MM.1S (cell line): ENCODE measurements around the gene SLC9B1.

ENCODE experiments used
- DNase-seq: peaks from one replicate; pipeline ENCODE4 v3.0.0-alpha.2; 2015
- H2AFZ ChIP-seq: fragments of 300-600 bp; sonication (generic); 2 replicates; pipeline ENCODE4 v1.6.0; 2016; ENCODE audit warnings: antibody characterized with exemption, low read length
- H3F3A ChIP-seq: fragments of 300-600 bp; sonication (generic); 2 replicates; pipeline ENCODE4 v1.6.1; 2016; ENCODE audit warnings: mild to moderate bottlenecking, antibody characterized with exemption, low read length, moderate library complexity, mixed read lengths; ENCODE audit not compliant: insufficient read depth
- H3K27ac ChIP-seq: fragments of 300-600 bp; sonication (generic); 2 replicates; pipeline ENCODE4 v1.5.1; 2016; ENCODE audit warnings: mild to moderate bottlenecking, low read length
- H3K27me3 ChIP-seq: fragments of 300-600 bp; sonication (generic); replicated peaks from 2 replicates; pipeline ENCODE4 v1.6.0; 2016; ENCODE audit warnings: low read length; ENCODE audit not compliant: insufficient read depth
- H3K36me3 ChIP-seq: fragments of 300-600 bp; sonication (generic); replicated peaks from 2 replicates; pipeline ENCODE4 v1.6.1; 2016; ENCODE audit warnings: mild to moderate bottlenecking, low read length, mixed read lengths; ENCODE audit not compliant: insufficient read depth
- H3K4me1 ChIP-seq: fragments of 300-600 bp; sonication (generic); 2 replicates; pipeline ENCODE4 v1.6.1; 2016; ENCODE audit warnings: low read length, mixed read lengths
- H3K4me2 ChIP-seq: fragments of 300-600 bp; sonication (generic); 2 replicates; pipeline ENCODE4 v1.6.0; 2016; ENCODE audit warnings: low read depth, low read length
- H3K4me3 ChIP-seq: fragments of 300-600 bp; sonication (generic); 2 replicates; pipeline ENCODE4 v1.5.1; 2016; ENCODE audit warnings: low read length, mixed read lengths
- H3K79me2 ChIP-seq: fragments of 300-600 bp; sonication (generic); 2 replicates; pipeline ENCODE4 v1.6.1; 2016; ENCODE audit warnings: mixed run types, low read length, mixed read lengths
- H3K9ac ChIP-seq: fragments of 300-600 bp; sonication (generic); 2 replicates; pipeline ENCODE4 v1.6.1; 2016; ENCODE audit warnings: low read length, mixed read lengths
- H3K9me2 ChIP-seq: fragments of 300-600 bp; sonication (generic); replicated peaks from 2 replicates; pipeline ENCODE4 v1.6.1; 2016; ENCODE audit warnings: mild to moderate bottlenecking, low read length, mixed read lengths; ENCODE audit not compliant: insufficient read depth
- H3K9me3 ChIP-seq: fragments of 300-600 bp; sonication (generic); replicated peaks from 2 replicates; pipeline ENCODE4 v1.6.1; 2016; ENCODE audit warnings: mild to moderate bottlenecking, low read length, mixed read lengths; ENCODE audit not compliant: insufficient read depth
- H4K20me1 ChIP-seq: fragments of 300-600 bp; sonication (generic); 2 replicates; pipeline ENCODE4 v1.6.1; 2016; ENCODE audit warnings: mild to moderate bottlenecking, low read length, moderate library complexity, mixed read lengths; ENCODE audit not compliant: insufficient read depth
- EZH2 ChIP-seq: fragments of 300-600 bp; sonication (generic); optimal IDR thresholded peaks from 2 replicates; pipeline ENCODE3; 2017; ENCODE audit warnings: low read depth, mild to moderate bottlenecking, antibody characterized with exemption, low read length, mixed read lengths
- EZH2phosphoT487 ChIP-seq: fragments of 300-600 bp; sonication (generic); IDR thresholded peaks from 2 replicates; pipeline ENCODE4 v1.6.1; 2018; ENCODE audit warnings: antibody characterized with exemption, low read length
- TF ChIP-seq, protein P1 (sequence below): fragments of 300-600 bp; sonication (generic); IDR thresholded peaks from 2 replicates; pipeline ENCODE4 v1.5.1; 2016; ENCODE audit warnings: antibody characterized with exemption, low read length, mixed read lengths

Gene SLC9B1

DNA sequence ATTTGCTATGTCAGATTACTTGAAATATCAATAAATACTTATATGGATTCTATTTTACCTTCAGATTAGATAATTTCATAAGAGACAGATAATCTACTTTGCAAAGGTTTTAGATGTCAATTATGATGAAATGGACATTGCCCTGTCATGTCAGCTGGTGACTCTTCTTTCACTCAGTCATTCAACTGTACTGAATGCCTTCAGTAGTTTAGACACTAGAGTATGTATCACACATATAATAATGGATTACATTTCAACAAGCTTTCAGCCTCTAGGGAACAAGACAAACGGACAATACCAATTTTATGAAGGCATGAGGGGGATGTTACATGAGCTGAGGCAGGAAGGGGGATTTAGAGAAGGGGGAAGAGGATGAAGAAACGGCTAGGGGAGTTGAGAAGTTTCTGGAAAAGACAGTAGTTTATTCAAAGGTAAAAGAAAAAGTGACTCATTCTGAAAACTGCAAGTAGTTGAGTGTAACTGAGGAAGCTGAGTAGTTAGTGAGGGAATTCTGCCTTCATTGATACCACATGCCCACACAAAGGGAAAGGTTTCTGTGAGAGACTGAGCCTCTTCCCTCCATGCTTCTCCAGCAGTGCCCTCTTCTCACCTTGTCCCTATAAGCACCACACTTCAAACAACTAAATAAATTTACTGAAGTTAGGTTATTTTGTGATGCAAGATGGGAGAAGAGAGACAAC lies 31.4 kb upstream of the SLC9B1 start:
- no peak overlapping the region for H3K4me2 ChIP-seq
- H4K20me1 ChIP-seq = no peaks in the 10 kb centered on the region
- DNase-seq = no peak
- no peaks in the 10 kb centered on the region for H3F3A ChIP-seq
- no peaks in the 10 kb centered on the region for H3K27me3 ChIP-seq
- H3K4me3 ChIP-seq = no peak overlapping the region
- H3K36me3 ChIP-seq = 0 out of 2 replicates have a peak, but pooled peaks cover 3% of the 10 kb centered on the region
- H3K27ac ChIP-seq = no peak overlapping the region
- no peak overlapping the region for H2AFZ ChIP-seq
- H3K4me1 ChIP-seq = no peaks in the 10 kb centered on the region
- no peaks in the 10 kb centered on the region for H3K9me2 ChIP-seq
- H3K9ac ChIP-seq = no peak overlapping the region
- TF ChIP-seq, protein P1, sequence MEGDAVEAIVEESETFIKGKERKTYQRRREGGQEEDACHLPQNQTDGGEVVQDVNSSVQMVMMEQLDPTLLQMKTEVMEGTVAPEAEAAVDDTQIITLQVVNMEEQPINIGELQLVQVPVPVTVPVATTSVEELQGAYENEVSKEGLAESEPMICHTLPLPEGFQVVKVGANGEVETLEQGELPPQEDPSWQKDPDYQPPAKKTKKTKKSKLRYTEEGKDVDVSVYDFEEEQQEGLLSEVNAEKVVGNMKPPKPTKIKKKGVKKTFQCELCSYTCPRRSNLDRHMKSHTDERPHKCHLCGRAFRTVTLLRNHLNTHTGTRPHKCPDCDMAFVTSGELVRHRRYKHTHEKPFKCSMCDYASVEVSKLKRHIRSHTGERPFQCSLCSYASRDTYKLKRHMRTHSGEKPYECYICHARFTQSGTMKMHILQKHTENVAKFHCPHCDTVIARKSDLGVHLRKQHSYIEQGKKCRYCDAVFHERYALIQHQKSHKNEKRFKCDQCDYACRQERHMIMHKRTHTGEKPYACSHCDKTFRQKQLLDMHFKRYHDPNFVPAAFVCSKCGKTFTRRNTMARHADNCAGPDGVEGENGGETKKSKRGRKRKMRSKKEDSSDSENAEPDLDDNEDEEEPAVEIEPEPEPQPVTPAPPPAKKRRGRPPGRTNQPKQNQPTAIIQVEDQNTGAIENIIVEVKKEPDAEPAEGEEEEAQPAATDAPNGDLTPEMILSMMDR = no peak
- TF ChIP-seq EZH2 (no peak), EZH2phosphoT487 (no peak)
- no peaks in the 10 kb centered on the region for H3K79me2 ChIP-seq
- no peaks in the 10 kb centered on the region for H3K9me3 ChIP-seq

DNA sequence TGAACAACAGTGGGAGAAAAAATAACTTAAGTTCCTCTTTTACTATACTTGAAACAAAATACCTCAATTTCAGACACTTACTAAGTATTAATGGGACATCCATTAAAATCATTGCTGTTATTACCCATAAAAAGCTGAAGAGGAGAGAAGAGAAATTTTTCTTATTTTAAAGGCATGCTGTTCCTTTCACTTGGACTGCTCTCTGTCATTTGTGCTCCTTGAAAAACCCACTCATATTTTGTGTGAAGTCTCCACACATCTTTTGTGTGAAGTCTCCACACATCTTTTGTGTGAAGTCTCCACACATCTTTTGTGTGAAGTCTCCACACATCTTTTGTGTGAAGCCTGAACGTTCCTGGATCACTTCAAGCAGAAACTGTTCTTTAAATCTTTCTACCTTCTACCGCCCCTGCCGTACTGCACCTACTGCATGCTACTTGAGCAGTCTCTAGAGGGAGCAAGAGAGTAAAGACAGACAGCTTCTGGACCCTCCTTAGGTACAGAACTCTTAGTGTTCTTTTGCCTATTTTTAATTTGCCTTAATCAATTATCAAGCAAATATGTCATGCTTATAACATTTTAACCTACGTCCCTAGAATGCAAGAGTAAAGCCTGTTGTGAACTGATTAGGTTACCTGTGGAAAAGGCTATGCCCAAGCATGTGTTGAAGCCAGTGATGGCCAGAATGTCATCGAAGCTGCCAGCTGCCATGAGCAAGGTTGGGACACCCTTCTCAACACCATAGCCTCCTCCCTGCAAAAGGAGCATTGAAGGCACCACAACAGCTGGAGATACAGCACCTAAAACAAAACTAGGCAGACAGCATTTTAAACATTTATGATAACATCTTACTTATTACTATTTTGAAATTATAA lies 27.1 kb upstream of the SLC9B1 start:
- H3K27me3 ChIP-seq = no peaks in the 10 kb centered on the region
- H3K4me3 ChIP-seq = no peak overlapping the region
- no peaks in the 10 kb centered on the region for H3K9me2 ChIP-seq
- no peak overlapping the region for H3K27ac ChIP-seq
- no peak overlapping the region for H3K9ac ChIP-seq
- 0 out of 2 replicates have a peak, but pooled peaks cover 3% of the 10 kb centered on the region for H3K36me3 ChIP-seq
- TF ChIP-seq EZH2phosphoT487 (no peak), EZH2 (no peak)
- TF ChIP-seq, protein P1 = peak; percentile 80
- H3K9me3 ChIP-seq = no peaks in the 10 kb centered on the region
- H2AFZ ChIP-seq = no peak overlapping the region
- no peaks in the 10 kb centered on the region for H3F3A ChIP-seq
- H3K4me1 ChIP-seq = no peaks in the 10 kb centered on the region
- DNase-seq = peak; percentile 56
- no peaks in the 10 kb centered on the region for H3K79me2 ChIP-seq
- no peaks in the 10 kb centered on the region for H4K20me1 ChIP-seq
- H3K4me2 ChIP-seq = no peak overlapping the region

DNA sequence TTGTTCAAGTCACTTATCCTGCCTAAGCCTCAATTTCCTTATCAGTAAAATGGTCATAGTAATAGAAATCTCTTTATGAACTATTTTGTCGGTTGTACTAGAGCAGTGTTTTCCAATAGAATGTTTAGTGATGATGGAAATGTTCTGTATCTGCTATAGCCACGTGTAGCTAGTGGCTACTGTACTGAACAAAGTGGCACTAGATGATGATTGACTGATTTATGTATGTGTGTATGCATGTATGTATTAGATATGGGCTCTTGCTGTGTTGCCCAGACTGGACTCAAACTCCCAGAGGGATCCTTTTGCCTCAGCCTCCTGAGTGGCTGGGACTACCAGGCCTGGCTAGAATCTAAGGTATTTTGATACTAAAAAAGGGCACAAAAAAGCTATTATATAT lies 24.7 kb upstream of the SLC9B1 start:
- Histone ChIP-seq H3K9ac (no peak overlapping the region), H3K4me3 (no peak overlapping the region), H3K27ac (no peak overlapping the region), H3K36me3 (0 out of 2 replicates have a peak, but pooled peaks cover 2% of the 10 kb centered on the region), H2AFZ (no peak overlapping the region), H3K27me3 (no peaks in the 10 kb centered on the region), H3K9me3 (no peaks in the 10 kb centered on the region), H3K4me2 (no peak overlapping the region), H3K79me2 (no peaks in the 10 kb centered on the region), H3K9me2 (no peaks in the 10 kb centered on the region), H4K20me1 (no peaks in the 10 kb centered on the region), H3K4me1 (no peaks in the 10 kb centered on the region), H3F3A (no peaks in the 10 kb centered on the region)
- no peak for DNase-seq
- no peak for TF ChIP-seq EZH2phosphoT487
- TF ChIP-seq, protein P1 = no peak
- no peak for TF ChIP-seq EZH2
